HG03457 (cell line): Measurements from ENCODE around the gene RPS19BP1.

Experiments
- ATAC-seq: cut with Tn5 transposase; IDR thresholded peaks from one replicate; pipeline ENCODE4 v1.9.1; 2021; ENCODE audit warnings: moderate number of reproducible peaks; ENCODE audit not compliant: unreplicated experiment

The RPS19BP1 gene

DNA sequence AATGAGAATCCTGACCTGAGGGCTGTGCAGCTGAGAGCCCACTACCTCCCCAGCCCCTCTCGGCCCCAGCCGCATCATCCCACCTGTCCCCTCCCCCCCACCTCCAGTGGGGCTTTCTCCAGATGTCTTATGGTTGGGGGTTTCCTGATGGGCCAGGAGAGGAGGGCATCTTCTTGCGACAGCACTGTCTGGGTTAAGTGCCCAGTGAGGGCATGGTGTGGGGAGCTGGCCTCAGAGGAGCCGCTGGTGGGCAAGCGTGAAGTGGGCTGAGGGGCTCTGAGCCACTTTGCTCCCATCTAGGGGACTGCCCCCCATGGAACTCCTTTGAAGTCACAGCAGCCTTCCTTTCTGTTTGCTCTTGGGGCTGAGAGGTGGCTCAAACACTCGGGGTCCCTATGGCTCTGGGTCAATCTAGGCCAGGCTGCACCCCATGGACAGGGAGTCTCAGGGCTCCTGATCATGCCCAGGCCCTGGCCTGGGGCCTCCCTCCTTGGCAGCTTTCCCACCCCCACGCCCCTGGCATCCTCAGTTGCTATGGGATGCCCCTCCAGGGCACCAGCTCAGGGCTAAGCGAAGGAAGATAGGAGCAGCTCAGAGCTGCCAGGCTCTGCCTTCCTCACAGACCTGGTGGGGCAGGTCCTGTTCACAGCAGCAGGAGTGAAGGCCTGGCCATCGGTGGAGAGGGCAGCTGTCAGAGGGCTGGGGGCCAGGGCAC lies 41.4 kb downstream of the RPS19BP1 start:
- ATAC-seq = no peak

DNA sequence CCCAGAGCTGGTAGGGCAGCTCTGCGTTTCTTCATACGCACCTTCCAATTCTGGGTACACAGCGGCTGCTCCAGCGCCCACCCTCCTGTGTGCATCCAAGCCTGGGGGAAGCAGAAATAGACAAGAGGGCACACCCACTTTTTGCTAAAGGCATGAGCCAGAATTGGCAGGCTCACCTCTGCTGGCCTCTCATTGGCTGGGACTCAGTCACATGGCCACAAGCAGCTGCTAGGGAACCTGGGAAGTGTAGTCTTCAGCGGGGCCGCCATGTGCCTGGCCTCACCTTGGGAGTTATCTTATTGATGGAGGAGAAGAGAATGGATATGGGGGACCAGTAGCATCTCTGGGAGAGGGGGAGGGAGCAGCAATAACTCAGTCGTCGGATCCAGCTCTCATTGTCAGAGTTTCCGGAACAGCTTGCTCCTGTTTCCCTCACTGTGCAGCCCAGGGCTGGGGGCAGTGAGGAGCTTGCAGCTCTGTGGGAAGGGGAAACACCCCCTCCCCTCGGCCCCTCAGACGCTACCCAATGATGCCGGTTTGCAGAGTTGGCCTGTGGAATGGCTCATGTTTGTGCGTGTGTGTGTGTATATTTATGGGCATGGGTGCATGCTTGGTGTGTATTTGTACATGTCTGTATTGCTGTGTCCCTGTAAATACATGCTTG lies 42.3 kb downstream of the RPS19BP1 start:
- no peak for ATAC-seq

DNA sequence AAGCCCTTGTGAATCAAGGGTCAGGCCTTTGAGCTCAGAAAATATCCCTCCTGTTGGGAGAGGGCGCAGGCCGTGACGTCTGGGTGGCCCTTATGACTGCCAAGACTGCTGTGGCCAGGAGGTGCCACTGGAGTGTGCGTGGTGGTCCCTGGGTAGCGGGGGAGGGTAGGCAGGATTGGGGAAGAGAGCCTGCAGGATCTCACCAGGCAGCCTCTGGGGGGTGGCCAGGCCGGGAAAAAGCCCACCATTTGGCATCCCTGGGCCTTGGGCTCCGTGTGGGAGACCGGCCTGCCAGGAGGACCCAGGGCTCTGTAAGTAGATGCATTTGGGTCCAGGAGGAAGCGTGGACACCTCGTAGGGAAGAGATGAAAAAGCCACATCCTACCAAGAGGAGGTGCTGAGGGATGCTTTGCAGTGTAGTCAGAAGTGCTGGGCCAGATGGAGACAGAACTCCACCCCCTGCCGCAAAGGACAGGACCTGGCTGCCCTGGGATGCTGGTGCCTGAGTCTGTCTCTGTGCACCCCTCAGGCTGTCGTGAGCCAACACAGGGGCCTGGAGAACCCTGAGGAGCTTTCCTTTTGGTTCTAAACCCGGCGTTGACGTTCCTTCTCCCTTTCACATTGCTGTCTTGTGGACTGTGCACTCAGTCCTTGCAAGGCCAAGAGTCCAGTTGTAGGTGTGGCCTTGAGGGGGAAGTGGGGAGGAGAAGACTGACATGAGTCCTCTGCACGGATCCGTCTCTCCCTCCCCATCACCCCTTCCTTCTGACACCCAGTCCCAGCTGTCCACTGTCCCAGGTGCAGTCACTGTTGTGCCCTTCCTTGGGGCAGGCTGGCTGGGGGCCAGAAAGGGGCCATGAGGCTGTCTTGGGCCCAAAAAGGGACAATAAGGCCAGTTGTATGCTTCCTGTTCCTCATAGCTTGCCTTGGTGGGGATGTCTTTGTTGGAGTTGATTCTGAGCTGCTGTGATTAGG lies 43.2 kb downstream of the RPS19BP1 start:
- no peak for ATAC-seq

DNA sequence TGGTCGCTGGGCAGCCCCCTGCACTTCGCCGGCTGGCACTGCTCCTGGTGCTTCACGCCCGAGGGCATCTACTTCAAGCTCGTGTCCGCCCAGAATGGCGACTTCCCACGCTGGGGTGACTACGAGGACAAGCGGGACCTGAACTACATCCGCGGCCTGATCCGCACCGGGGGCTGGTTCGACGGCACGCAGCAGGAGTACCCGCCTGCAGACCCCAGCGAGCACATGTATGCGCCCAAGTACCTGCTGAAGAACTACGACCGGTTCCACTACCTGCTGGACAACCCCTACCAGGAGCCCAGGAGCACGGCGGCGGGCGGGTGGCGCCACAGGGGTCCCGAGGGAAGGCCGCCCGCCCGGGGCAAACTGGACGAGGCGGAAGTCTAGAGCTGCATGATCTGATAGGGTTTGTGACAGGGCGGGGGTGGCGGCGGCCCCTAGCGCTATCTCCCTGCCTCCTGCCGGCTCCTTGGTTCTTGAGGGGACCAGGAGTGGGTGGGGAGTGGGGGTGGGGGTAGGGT lies 43.9 kb downstream of the RPS19BP1 start:
- no peak for ATAC-seq

DNA sequence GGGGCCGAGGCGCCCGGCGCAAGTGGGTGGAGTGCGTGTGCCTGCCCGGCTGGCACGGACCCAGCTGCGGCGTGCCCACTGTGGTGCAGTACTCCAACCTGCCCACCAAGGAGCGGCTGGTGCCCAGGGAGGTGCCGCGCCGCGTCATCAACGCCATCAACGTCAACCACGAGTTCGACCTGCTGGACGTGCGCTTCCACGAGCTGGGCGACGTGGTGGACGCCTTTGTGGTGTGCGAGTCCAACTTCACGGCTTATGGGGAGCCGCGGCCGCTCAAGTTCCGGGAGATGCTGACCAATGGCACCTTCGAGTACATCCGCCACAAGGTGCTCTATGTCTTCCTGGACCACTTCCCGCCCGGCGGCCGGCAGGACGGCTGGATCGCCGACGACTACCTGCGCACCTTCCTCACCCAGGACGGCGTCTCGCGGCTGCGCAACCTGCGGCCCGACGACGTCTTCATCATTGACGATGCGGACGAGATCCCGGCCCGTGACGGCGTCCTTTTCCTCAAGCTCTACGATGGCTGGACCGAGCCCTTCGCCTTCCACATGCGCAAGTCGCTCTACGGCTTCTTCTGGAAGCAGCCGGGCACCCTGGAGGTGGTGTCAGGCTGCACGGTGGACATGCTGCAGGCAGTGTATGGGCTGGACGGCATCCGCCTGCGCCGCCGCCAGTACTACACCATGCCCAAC lies 44.6 kb downstream of the RPS19BP1 start:
- no peak for ATAC-seq

DNA sequence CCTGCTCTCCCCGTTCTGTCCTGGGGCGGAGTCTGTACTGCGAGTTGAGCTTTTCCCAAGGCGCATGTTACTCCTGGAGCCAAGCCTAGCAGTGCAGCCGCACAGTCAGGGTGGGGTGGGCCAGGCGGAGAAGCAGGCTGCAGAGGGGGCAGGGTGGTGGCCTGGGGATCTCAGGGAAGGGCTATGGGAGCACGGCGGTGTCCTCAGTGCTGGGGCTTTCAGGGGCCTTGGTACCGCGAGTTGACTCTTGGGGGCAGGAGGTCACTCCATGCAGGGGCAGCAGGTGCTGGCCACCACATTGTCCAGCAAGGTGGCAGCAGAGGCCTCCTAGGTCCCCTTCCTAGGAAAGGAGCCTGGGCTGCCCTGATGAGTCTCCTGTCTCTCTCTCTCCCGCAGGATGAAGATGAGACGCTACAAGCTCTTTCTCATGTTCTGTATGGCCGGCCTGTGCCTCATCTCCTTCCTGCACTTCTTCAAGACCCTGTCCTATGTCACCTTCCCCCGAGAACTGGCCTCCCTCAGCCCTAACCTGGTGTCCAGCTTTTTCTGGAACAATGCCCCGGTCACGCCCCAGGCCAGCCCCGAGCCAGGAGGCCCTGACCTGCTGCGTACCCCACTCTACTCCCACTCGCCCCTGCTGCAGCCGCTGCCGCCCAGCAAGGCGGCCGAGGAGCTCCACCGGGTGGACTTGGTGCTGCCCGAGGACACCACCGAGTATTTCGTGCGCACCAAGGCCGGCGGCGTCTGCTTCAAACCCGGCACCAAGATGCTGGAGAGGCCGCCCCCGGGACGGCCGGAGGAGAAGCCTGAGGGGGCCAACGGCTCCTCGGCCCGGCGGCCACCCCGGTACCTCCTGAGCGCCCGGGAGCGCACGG lies 45.4 kb downstream of the RPS19BP1 start:
- ATAC-seq = no peak

DNA sequence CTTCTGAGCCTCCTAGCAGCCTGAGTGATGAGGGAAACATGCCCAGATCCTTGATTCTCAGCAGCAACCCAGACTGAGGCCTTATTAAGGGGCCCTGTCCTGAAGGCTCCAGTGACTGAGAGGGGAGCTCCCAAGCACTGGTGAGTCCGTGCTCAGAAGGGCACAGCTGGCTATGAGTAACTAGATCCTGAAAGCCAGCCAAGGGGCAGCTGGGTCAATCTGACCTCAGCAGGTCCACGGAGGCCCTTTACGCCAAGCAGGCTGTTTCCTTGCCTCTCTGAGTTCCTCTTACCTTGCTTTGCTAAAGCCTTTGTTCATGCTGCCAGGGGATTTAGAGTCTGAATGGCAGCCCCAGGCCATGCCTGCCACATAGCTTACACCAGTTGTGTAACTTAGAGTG lies 49.8 kb downstream of the RPS19BP1 start:
- no peak for ATAC-seq

DNA sequence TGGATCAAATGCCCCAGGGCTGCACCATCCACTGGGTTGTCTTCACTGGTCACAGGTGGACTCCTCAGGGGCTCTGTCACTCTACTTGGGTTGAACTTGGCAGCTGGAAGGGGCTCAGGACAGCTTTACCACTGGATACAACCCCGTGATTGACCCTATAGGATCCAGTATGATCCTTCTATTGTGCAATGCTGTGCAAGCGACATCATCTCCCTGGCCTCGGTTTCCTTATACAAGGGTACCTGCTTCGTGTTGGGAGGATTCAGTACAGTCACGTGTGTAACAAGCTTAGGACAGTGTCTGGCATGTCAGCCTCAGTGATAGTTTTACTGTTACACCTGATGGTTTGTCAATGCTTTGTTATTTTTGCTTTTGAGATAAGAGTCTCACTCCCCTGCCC lies 51.0 kb downstream of the RPS19BP1 start:
- ATAC-seq = no peak

DNA sequence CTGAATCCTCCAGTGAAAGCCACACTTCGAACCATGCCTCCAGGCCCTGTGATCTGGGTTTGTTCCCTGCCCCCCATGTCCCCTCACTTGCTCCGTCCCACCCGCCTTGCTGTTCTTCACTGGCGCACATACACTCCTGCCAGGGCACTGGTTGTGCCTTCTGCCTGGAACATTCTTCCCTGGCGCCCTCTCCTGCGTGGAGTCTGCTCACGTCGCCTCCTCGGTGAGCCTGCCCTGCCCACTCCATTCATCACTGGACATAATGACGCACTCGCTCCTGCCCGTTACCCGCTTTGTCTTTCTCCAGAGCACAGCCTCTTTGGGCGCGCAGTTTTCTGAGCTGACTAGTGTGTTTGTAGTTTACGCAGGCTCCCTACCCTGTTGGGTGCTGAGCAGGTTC lies 51.5 kb downstream of the RPS19BP1 start:
- ATAC-seq = no peak

DNA sequence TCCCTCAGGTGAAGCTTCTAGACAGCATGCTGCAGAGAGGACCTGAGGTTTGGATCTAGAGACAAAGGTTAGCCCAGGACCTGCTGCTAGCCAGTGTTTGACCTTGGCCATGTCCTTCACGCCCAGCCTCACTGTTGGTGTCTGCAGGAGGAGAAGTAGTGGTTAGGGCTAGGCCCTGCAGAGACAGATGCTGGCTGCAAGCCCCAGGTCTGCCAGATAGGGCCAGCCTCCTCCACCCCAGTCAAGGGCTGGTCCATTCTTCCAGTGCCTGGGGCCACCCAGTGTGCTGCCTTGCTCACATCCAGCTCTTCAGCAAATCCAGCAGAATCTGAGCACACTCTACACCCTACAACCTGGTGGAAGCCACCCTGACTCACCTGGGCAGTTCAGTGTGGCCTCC lies 52.0 kb downstream of the RPS19BP1 start:
- ATAC-seq = no peak

DNA sequence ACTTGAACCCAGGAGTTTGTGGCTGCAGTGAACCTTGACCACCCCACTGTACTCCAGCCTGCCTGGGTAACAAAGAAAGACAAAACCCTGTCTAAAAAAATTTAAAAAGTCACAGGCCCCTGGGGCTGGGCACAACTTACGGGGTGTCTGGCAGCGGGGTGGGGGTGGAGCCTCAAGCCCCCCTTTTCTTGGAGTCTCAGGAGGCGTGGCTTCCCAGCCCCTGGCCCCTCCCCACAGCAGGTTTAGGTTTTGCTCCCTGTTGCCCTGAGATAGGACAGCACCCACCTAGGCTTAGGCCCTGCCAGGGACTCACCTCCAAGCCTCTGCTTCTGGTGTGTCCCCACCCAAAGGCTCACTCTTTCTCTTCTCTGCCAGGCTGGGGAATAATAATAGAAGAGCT lies 53.3 kb downstream of the RPS19BP1 start:
- ATAC-seq = no peak
